EH (cell line): ENCODE data around the gene HAVCR2.
"Not testable (repeated sequence)": the region's sequence is repeated elsewhere in the genome, so short reads cannot be mapped to it uniquely, and the experiment has no call there.

Experiments
- DNase-seq: peaks from one replicate; pipeline ENCODE4 v3.0.0-alpha.2; 2015; ENCODE audit warnings: low read depth

The HAVCR2 gene

DNA sequence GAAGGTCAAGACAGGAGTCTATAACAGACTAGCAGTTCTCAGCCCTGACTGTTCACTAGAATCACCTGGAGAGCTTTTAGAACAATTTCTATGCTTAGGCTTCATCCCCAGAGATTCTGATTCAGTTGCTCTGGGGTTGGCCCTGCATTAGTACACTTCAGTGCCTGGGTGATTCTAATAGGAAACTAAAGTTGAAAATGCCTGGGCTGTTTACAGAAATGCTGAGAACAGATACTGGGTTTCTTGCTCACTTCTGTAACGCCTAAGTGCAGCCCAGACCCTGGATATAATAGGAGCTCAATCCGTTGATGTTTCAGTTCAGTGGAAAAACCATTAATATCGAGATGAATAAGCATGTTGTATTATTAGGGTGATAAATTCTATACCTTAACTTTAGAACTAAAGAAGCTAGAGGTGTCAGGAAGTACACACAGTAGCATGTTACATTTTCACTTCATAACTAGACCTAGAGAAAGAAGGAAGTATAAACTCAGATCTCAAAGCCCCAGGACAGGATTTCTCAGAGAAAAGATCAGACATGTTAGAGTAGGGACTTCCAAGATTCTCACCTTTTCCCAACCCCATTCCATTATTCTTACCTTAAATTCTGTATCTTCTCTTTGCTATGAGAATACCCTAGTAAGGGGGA, 20.4 kb downstream of the HAVCR2 start:
- no peak for DNase-seq

DNA sequence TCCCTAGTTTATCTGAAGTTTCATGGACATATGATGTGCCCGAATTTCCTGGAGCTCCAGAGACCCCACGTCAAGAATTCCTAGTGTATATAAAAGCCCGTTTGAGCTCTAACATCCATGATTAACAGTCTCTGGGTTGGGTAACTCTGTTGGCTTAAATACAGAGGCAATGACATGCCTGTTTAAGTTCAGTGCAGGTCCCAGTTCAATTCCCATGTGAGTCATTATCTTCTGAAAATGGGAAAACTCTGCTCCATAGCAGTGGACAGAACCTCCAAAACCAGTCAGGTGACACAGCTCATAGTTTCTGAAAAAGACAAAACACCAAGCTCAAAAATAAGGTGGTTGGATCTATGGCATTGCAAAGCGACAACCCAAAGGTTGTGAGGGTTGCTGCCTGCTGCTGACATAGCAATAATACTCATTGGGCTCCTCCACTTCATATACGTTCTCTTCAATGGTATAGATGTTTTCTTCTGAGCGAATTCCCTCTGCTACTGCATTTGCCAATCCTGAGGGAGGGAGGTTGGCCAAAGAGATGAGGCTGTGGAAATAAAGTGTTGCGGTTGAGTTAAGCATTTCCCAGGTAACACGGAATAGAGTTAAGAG, 22.0 kb downstream of the HAVCR2 start:
- no peak for DNase-seq

DNA sequence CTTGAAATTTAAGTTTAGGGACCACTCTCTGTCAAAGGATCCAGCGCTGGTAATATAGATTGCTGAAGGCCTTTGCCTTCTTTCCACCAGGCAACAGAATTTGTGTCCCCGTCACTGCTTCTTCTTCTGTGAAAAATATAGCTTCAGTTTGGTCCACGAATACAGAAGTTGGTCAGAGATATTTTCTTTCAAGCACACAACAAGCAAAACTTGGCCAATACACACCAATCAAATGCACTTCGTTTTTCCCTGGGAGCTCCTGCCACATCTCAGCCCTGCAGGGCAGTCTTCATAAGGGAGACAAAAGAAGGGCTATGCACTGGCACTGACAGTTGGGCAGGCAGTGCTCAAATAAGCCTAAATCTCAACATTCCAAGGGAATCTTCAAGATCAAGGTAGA, 22.9 kb downstream of the HAVCR2 start:
- DNase-seq, result no peak

DNA sequence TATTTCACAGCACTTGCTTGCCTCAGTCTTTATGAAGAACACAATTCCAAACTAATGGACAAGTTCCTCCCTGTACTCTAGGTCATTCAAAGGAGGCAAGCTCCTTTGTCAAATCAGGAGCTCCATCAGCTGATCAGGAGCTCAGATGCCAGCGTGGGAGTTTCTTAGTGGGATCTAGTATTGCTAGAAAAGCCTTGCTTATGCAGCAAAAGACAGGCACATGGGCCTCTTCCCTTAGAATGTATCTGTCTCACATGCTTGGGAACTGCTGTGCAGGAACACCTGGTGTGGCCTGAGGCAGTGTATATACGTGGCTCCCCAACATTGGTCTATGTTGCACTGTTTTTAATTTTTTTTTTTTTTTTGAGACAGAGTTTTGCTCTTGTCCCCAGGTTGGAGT, 28.6 kb downstream of the HAVCR2 start:
- no peak for DNase-seq

DNA sequence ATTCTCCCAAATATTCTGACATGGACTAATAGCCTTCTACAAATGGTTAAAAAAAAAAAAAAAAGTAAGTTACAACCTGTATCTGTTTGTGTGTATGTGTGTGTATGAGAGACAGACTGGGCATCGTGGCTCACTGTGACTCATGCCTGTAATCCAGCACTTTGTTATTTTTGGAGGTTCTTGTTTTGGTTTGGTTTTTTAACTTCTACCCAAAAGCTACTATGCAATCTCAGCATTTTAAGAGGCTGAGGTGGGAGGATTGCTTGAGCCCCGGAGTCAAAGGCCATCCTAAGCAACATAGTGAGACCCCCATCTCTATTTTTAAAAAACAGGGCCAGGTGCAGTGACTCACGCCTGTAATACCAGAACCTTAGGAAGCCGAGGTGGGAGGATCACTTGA, 32.3 kb downstream of the HAVCR2 start:
- DNase-seq, result peak; percentile 43

DNA sequence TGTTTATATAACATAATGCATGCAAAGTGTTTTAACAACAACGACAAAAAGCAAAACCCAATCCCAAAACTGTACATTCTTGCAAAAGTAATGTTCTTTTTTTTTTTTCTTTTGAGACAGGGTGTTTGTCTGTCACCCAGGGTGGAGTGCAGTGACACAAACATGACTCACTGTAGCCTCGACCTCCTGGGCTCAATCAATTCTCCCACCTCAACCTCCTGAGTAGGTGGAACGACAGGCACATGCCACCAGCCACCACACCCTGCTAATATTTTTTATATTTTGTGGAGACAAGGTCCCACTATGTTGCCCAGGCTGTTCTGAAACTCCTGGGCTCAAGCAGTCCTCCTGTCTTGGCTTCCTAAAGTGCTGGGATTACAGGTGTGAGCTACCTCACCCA, 36.3 kb downstream of the HAVCR2 start:
- DNase-seq, result no peak

DNA sequence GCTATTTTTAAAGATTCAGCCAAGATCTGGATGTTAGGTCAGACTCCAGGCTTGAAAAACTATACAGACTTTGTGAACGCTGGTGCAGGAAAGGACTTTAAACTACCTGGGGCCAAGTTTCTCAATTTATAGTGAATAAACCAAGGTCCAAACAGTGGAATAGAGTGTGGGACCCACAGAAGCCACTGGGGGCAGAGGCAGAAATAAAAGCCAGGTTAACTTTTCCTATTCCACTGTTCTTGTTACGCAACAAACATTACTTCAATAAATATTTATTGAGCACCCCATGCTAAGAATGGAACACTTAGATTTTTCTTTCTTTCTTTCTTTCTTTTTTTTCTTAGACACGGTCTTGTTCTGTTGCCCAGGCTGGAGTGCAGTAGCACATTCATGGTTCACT, 38.9 kb downstream of the HAVCR2 start:
- no peak for DNase-seq

DNA sequence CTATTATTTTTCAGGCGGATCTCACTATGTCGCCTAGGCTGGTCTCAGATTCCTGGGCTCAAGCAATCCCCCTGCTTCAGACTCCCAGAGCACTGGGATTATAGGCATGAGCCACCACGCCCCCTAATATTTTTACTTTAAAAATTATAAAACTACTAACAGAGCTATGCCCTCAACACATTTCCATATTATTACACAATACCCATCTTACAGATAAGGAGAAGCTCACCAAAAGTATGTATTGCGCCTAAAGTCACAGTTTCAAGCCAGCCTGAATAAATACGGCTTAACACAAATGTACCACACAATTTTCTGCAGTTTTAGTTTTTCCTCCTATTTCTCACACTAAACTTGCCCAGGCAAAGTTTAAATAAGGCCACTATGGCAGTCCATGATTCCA, 40.1 kb downstream of the HAVCR2 start:
- no peak for DNase-seq

DNA sequence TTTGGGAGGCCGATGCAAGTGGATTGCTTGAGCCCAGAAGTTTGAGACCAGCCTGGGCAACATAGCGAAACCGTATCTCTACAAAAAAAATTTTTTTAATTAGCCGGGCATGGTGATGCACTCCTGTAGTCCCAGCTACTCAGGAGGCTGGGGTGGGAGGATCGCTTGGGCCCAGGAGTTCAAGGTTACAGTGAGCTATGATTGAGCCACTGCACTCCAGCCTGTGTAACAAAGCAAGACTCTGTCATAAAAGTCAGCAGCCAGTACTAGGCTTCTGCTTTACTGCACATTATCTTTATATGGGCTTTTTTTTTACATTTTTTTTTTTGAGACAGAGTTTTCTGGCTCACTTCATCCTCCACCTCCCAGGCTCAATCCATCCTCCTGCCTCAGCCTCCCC, 40.5 kb downstream of the HAVCR2 start:
- DNase-seq, result no peak

DNA sequence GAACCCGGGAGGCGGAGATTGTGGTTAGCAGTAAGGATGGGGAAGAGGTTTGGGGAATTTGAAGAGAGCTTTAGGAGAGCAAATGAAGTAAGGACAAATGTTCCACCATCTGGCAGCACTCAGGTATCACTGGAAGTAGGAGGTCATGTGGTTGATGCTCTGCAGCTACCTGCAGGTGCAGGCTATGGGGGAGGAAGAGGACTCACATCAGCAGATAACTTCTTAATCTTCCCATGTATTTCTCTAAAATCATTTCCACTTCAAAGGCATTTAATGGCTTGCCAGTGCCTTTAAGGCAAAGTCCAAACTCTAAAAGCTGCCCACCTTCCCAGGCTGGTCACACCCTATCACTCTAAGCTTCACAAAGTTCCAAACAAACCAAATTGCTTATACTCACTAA, 41.8 kb downstream of the HAVCR2 start:
- no peak for DNase-seq

DNA sequence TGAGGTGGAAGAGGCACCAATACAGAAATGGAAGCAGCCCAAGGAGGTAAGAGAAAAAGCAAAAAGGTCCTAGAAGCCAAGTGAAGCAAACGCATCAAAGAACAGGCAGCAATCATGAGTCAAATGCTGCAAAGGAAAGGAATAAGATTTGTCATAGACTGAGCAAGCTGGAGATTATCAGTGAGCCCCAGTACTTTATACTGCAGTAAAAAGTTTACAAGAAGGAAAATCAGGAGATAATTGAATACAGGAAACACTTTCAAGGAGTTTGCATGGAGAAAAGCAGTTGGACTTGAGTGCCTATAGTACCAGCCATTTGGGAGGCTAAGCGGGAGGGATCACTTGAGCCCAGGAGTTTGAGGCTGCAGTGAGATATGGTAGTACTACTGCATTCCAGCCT, 42.8 kb downstream of the HAVCR2 start:
- no peak for DNase-seq

DNA sequence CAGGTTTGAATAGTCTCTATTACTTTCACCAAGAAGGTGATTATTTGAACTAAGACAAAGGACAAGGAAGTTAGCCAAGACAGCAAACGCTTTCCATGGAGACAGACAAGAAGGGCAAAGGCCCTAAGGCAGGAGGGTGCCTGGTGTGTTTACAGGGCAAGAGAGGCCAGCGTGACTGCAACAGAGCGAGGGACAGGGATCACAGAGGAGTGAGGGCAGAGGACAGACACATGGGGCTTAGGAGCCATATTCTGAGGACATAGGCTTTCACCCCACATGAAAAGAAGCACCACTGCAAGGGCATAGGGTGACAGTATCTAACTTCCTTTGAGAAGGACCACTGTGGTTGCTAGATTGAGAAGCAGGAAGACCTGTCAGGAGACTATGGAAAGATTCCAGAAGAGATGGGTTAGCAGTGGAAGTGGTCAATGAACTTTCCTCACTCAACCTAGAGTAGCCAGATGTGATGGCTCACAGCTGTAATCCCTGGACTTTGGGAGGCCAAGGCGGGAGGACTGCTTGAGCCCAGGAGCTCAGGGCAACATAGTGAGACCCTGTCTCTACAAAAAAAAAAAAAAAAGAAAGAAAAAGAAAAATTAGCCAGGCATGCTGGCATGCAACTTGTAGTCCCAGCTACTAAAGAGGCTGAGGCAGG, 44.9 kb downstream of the HAVCR2 start:
- DNase-seq, result no peak

DNA sequence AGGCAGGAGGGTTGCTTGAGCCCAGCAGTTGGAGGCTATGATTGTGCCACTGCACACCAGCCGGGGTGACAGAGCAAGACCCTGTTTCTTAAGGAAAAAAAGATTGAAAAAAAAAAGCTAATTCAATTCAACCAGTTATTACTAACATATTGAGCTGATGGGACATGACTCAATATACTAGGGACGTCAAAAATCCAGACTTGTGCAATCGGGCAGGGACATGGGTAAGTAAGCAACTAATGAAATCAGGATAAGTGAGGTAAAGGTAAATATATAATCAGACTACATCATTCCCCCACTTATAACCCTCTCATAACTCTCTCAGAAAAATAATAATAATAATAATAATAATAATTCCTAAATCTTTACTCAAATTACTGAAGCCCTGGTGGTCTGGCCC, 49.0 kb downstream of the HAVCR2 start:
- DNase-seq, result no peak

DNA sequence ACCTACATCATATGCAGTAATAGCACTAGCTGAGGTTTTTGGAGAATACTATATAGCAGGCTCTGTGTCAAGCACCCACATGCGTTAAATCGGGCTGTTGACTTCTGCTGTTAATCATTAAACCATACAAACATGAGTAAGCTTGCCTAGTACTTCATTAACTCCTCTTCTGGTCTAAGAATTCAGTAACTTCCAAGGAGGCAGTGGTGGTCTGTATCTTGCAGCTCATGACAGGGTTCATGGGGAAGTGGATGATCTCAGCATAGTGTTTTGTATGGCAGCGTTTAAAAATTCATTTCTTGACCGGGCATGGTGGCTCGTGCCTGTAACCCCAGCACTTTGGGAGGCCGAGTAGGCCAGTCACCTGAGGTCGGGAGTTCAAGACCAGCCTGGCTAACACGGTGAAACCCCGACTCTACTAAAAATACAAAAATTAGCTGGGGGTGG, 49.7 kb downstream of the HAVCR2 start, which contains the start of gene HAVCR1:
Gene HAVCR1, minus strand, starts transcription at position 24 of the 447 bp plus-strand sequence. CDS start 1,173 bp downstream, outside the sequence.
- DNase-seq, result no peak

DNA sequence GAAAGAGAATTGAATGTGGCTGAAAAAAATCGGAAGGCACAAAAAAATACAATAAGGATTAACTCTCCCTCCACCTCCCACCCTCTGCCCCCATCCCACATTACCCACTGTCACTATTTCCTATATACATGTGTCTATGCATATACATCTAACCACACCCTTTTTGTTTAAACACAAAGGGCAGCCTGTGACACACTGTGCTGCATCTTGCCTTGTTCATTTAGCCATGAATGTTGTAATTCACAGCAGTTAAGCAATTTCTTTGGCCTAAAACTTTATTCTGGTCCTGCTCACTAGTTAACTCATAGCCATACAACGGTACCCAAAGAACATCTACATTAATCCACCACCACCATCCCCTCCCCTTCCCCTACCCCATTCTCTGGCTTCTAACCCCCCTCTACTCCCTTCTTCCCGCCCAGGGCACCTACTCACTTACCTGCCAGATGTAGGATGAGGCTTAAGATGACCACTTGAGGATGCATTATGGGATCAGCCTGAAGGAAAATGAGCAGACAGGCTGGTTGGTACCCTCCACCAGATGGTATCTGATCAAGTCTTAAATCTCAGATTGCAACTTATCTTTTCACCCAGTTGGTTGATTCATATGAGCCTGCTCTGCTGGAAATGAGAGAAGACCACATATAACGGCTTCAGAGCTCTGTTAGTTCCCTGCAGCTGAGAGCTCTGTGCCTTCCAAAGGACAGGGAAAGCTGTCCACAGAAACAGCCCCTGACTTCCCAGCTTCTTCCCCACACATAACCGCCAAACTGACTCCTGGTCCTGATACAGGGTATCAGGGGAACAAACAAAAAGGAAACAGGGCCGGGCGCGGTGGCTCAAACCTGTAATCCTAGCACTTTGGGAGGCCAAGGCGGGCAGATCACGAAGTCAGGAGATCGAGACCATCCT, 51.1 kb downstream of the HAVCR2 start:
- DNase-seq, result no peak

DNA sequence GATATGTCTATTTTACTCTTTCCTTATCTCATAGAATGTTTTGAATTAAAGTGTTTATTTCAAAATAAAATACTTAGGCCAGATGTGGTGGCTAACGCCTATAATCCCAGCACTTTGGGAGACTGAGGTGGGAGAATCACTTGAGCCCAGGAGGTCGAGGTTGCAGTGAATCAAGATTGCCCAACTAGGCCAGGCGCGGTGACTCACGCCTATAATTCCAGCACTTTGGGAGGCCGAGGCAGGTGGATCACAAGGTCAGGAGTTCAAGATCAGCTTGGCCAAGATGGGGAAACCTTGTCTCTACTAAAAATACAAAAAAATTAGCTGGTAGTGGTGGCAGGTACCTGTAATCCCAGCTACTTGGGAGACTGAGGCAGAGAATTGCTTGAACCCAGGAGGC, 52.0 kb downstream of the HAVCR2 start:
- DNase-seq, result not testable (repeated sequence)

DNA sequence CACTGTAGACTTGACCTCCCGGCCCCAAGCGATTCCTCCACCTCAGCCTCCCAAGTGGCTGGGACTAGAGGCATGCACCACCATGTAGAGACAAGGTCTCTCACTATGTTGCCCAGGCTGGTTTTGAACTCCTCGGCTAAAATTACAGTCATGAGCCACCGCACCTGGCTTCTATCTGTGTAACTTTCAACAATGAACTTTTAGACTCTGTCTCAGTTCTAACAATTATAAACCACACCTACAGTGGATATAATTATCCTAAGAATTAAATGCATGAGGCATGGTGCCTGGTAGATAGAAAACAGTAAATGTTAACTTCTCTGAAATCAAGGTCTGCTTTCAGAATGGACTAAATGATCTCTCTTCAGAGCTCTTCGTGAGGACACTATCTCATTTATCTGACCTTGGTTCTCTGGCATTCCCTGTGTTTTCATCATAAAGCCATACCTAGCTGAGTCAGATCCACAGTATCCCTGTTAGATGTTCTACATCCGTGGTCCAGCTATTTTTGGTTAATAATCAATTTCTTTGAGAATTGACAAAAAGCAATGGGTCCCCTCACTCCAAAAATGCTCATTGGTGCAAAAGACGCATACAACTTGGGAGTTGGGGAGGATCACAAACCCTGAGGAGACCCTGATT, 57.1 kb downstream of the HAVCR2 start:
- DNase-seq, result no peak

DNA sequence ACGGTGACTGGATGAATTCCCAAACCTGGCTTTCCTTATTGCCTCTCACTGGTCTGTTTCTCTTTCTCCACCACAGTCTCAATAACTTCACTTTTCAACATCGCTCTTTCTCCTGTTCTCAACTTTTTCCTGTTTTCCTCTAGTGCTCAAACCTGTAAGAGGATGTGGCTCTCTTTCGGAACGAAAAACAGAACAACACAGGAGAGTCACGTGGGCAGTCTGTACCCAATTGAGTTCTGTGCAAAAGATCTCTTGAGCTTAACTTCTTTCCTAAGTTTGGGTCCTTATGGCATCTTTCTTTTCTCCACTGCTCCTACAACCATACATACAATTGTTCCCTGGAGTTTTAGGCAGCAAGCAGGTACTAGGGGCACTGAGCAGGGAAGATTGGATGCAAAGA, 58.8 kb downstream of the HAVCR2 start:
- no peak for DNase-seq

DNA sequence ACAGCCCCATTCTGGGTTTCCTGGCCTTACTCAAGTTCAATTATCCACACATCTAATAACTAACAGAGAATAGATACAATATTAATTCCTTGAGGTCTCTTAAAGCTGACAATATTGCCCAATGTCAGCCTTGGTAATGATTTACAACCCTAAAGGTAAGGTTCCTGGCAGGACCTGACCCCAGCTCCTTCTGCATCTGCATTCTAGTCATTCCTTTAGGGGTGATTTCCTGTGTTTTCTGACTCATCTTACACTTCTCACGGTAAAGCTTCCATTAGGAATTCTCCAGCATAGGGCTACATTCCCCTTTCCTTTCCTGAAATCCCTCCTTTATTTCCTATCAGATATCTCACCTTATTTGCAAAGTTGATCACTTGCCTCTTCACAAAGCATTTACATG, 59.2 kb downstream of the HAVCR2 start:
- DNase-seq, result peak; percentile 72

DNA sequence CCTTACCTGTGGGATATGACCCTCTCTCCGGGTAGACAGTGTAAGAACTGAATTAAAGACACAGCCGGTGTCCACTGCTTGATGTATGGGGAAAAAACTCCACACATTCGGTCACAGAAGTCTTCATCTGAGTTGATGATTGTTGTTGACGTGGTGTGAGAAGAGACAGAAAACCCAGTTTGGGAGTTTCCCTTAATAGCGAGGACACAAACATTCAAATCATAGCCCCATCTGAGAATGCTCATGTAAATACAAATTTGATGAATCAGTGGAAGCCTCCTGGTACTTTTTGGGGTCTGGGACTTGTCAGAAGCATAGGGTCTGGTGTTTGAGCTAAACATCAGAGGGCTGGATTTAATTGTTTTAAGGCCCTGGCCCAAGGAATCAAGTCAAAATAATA, 60.9 kb downstream of the HAVCR2 start:
- DNase-seq, result no peak

DNA sequence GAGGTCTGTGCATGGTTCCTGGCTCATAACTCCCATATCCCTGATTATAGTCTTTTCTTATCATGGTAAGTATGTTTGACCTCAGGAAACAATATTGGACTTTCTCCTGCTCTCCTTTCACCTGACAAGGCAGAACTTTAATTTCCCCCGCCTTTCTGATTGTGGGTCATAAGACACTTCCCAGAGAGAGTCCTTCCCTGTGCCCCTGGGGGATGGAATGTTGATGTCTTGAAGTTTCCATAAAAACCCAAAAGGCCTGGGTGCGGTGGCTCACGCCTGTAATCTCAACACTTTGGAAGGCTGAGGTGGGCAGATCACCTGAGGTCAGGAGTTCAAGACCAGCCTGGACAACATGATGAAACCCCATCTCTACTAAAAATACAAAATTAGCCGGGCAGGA, 61.8 kb downstream of the HAVCR2 start:
- DNase-seq, result not testable (repeated sequence)

DNA sequence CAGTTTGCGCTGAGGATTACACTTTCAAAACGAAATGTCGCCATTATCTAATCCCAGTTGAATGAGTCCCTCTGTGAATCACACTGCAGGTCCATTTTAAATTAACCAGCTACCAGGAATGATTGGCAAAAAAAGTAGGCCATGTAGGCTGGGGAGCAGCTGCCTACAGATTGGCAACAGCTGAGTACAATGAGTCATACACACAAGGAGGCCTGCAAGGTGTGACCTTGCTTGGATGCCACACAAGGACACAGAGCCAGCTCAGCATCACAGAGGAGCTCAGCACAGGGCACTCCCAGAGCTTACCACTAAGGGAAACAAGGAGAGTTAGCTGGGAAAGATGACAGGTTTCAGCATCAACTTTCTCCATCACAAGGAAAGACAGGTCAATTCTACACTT, 62.8 kb downstream of the HAVCR2 start:
- no peak for DNase-seq
